ENCODE results near the gene NPY2R. TPM values are rescaled to one million over a fixed set of nuclear protein-coding genes. Genes with fewer than 3 reads are reported as not detected.

The NPY2R gene
- total RNA-seq, 1 donor from 2014 or later, result not detected

DNA sequence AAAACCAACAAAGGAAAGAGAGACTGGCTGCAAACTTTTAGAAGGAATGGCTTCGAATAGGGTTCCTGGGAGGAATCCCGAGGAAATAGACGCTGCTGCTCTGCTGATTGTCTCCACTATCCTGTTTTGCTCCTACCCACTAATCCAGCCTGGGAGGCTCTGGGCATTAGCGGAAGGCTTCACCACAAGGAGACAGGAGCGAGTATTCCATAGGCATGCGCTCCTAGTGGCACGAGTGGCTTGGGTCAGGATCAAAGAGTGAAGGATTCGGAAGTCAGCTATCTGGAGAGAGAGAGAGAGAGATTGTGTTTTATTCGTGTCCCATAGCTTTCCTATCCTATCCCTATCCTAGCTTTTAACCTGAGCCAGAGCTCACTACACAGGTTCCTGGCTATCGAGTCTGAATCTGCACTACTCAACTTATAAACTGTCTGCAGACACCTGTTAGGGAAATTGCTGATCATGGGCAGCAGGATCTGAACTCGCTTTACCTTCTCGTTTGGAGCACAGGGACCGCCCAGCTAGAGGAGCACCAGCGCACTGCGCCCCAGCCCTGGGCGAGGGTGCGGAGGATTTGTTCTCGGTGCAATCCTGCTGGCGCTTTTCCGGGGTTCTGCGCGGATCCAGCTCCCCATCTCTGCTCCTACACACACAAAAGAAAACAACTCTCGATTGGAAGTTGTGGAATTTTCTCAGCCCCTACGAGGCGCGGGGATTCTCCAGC, 740 bp upstream of the NPY2R start:
- TF ChIP-seq, protein P1, sequence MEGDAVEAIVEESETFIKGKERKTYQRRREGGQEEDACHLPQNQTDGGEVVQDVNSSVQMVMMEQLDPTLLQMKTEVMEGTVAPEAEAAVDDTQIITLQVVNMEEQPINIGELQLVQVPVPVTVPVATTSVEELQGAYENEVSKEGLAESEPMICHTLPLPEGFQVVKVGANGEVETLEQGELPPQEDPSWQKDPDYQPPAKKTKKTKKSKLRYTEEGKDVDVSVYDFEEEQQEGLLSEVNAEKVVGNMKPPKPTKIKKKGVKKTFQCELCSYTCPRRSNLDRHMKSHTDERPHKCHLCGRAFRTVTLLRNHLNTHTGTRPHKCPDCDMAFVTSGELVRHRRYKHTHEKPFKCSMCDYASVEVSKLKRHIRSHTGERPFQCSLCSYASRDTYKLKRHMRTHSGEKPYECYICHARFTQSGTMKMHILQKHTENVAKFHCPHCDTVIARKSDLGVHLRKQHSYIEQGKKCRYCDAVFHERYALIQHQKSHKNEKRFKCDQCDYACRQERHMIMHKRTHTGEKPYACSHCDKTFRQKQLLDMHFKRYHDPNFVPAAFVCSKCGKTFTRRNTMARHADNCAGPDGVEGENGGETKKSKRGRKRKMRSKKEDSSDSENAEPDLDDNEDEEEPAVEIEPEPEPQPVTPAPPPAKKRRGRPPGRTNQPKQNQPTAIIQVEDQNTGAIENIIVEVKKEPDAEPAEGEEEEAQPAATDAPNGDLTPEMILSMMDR (IDR thresholded peaks at IDR 0.05; ENCODE audit: insufficient read depth, low read length, poor library complexity, severe bottlenecking), result peak; percentile 60
- Histone ChIP-seq H3K4me3 (ENCODE audit: low read depth, low read length) (peak overlapping the region; percentile 41), H3K27me3 (ENCODE audit: control insufficient read depth, insufficient read depth, low read length) (peaks cover 16% of the 10 kb centered on the region), H3K36me3 (ENCODE audit: control insufficient read depth, insufficient read depth, low read length) (no peaks in the 10 kb centered on the region)
- no peak for DNase-seq (ENCODE audit: low read depth)

DNA sequence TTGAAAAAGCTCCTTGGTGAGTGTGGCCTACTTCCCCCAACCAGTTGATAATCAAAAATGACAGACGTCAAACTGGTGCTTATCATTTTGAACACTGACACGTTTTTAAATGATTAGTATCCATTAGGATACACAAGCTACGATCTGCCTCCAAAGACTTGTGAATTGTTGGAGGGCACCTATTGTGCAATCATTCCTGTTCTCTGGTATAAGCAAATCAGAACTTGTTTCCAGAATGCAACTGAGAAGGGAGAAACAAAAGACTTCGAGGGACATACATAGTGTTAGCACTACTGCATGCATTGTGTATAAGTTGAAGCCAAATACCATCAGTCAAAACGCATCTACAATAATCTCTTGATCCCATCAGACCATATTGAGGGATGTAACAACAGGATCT, 11.6 kb downstream of the NPY2R start:
- Histone ChIP-seq H3K27me3 (ENCODE audit: control insufficient read depth, insufficient read depth, low read length) (no peaks in the 10 kb centered on the region), H3K36me3 (ENCODE audit: control insufficient read depth, insufficient read depth, low read length) (no peaks in the 10 kb centered on the region), H3K4me3 (ENCODE audit: low read depth, low read length) (no peak overlapping the region)
- TF ChIP-seq, protein P1 (IDR thresholded peaks at IDR 0.05; ENCODE audit: insufficient read depth, low read length, poor library complexity, severe bottlenecking), result no peak
- DNase-seq (ENCODE audit: low read depth), result no peak

DNA sequence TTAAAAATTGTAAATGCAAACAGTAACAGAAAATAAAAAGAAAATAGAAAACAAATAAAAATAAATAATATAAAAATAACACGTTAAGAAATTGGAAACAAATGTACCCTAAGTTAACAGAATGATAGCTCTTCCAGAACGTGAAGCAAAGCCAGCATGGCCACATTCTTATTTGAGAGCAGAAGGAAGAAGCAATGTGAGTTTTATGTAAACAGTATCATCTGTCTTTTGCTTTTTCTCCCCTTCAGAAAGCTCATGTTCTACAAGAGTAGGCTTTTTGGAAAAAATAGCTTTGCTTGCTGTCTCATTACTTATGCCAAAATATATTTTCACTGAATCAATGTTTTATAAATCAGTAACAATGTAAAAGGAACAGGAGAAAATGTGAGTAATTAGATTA, 18.7 kb downstream of the NPY2R start:
- no peaks in the 10 kb centered on the region for H3K36me3 ChIP-seq (ENCODE audit: control insufficient read depth, insufficient read depth, low read length)
- no peak for DNase-seq (ENCODE audit: low read depth)
- H3K4me3 ChIP-seq (ENCODE audit: low read depth, low read length), result no peak overlapping the region
- no peaks in the 10 kb centered on the region for H3K27me3 ChIP-seq (ENCODE audit: control insufficient read depth, insufficient read depth, low read length)
- TF ChIP-seq, protein P1 (IDR thresholded peaks at IDR 0.05; ENCODE audit: insufficient read depth, low read length, poor library complexity, severe bottlenecking), result no peak

DNA sequence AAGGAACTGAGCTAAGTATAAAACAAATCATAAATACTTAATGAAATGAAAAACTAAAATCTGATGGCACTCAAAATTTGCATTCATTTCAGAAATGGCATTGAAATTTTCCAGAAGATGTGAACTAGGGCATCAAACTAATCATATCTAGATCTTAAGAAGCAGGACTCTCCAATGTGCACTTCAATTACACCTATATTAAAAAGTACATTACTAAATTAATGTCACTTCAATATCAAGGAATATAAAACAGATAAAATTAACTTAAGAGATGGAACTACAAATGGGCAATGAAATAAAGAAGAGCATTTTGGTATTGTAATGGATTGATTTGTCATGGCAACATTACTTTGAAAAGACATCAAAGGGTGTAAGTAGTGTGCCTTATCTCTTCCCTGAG, 20.3 kb downstream of the NPY2R start:
- no peak for DNase-seq (ENCODE audit: low read depth)
- Histone ChIP-seq H3K27me3 (ENCODE audit: control insufficient read depth, insufficient read depth, low read length) (no peaks in the 10 kb centered on the region), H3K4me3 (ENCODE audit: low read depth, low read length) (no peak overlapping the region), H3K36me3 (ENCODE audit: control insufficient read depth, insufficient read depth, low read length) (no peaks in the 10 kb centered on the region)
- TF ChIP-seq, protein P1 (IDR thresholded peaks at IDR 0.05; ENCODE audit: insufficient read depth, low read length, poor library complexity, severe bottlenecking), result no peak

DNA sequence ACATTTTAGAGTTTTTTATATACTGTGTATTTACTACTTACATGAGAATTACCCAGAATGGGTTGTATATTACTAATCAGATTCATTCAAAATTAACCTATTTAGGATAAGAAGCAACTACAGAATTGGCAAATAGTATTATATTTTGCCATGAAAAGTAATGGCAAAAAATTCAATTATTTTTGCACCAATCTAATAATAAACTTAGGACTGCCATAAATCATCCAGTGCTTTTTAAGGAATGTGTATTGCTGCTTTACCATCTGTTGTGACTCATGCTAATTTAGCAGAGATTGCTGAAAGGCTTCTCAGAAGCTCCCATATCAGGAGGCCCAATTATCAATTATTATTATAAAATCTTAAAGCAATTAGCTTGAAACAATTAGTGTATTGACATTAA, 24.0 kb downstream of the NPY2R start:
- Histone ChIP-seq H3K36me3 (ENCODE audit: control insufficient read depth, insufficient read depth, low read length) (no peaks in the 10 kb centered on the region), H3K27me3 (ENCODE audit: control insufficient read depth, insufficient read depth, low read length) (no peaks in the 10 kb centered on the region), H3K4me3 (ENCODE audit: low read depth, low read length) (no peak overlapping the region)
- DNase-seq (ENCODE audit: low read depth), result no peak
- TF ChIP-seq, protein P1 (IDR thresholded peaks at IDR 0.05; ENCODE audit: insufficient read depth, low read length, poor library complexity, severe bottlenecking), result no peak

DNA sequence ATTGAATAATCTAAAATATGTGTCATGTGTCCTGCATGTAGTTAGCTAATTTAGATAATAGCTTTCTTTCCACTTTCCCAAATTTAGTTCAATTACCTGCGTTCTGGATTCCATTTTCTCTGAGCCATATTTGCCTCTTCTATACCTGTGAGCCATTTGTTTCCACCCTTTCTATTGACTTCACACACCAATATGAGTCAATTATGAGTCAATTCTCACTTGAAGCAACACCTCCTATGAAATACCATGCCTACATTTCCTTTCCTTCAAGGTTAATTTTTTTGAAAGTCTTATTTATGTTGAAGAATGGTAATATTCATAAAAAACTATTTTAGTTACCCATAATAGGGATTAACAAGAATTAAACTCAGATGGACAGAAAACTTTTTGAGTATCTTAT, 25.8 kb downstream of the NPY2R start:
- TF ChIP-seq, protein P1 (IDR thresholded peaks at IDR 0.05; ENCODE audit: insufficient read depth, low read length, poor library complexity, severe bottlenecking), result no peak
- Histone ChIP-seq H3K4me3 (ENCODE audit: low read depth, low read length) (no peak overlapping the region), H3K27me3 (ENCODE audit: control insufficient read depth, insufficient read depth, low read length) (no peaks in the 10 kb centered on the region), H3K36me3 (ENCODE audit: control insufficient read depth, insufficient read depth, low read length) (no peaks in the 10 kb centered on the region)
- DNase-seq (ENCODE audit: low read depth), result no peak
